ENCODE data around the gene KCNJ10. TPM values are rescaled to one million over a fixed set of nuclear protein-coding genes. Genes with fewer than 3 reads are reported as not detected.

The KCNJ10 gene
- total RNA-seq, 4 donors from 2014 or later: not detected

DNA sequence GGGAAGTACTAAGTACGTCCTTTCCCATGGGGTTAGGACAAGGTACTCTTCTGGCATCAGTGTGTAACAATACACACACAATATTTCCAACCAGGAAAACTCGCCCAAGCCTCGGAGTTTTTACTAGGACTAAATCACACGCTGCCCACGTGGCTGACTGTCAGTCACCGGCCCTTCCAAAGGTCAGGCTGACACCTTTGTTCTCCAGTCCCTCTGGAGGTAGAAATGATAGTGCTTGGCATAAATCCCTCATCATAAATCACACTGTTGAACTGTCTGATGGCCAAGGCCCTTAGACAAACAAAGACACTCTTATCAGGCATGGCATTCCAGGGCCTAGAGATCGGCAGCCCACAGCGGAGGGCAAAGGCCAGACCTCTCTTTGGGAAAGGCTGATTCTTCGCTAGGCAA, 99.0 kb downstream of the KCNJ10 start:
- TF ChIP-seq, protein P1, sequence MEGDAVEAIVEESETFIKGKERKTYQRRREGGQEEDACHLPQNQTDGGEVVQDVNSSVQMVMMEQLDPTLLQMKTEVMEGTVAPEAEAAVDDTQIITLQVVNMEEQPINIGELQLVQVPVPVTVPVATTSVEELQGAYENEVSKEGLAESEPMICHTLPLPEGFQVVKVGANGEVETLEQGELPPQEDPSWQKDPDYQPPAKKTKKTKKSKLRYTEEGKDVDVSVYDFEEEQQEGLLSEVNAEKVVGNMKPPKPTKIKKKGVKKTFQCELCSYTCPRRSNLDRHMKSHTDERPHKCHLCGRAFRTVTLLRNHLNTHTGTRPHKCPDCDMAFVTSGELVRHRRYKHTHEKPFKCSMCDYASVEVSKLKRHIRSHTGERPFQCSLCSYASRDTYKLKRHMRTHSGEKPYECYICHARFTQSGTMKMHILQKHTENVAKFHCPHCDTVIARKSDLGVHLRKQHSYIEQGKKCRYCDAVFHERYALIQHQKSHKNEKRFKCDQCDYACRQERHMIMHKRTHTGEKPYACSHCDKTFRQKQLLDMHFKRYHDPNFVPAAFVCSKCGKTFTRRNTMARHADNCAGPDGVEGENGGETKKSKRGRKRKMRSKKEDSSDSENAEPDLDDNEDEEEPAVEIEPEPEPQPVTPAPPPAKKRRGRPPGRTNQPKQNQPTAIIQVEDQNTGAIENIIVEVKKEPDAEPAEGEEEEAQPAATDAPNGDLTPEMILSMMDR (IDR thresholded peaks at IDR 0.05): no peak
- no peak for TF ChIP-seq POLR2AphosphoS5 (IDR thresholded peaks at IDR 0.05)
- no peak for TF ChIP-seq POLR2A (IDR thresholded peaks at IDR 0.05)
- no peak for TF ChIP-seq EP300 (IDR thresholded peaks at IDR 0.05)
- Histone ChIP-seq H3K9me3 (no peaks in the 10 kb centered on the region), H3K27me3 (no peaks in the 10 kb centered on the region), H3K36me3 (no peaks in the 10 kb centered on the region), H3K27ac (no peak overlapping the region), H3K4me3 (no peak overlapping the region), H3K4me1 (no peaks in the 10 kb centered on the region)
- 57% methylated on average over 9 of the region's 9 CpGs for WGBS
- DNase-seq (ENCODE audit: low spot score in 2 of 2): no peak

DNA sequence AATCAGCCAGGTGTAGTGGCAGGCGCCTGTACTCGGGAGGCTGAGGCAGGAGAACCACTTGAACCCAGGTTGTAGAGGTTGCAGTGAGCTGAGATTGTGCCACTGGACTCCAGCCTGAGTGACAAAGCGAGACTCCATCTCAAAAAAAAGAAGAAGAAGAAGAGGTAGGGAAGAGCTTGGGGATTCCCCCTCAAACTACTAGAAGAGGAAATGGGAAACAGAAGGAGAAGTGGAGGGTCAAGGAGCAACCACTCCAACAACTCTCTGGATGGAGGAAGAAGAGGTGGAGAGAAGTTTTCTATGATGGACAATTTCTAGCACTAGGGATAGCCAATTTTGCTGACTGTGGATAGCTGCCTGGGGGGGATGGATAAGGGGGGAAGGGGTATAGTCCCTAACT, 101.1 kb downstream of the KCNJ10 start:
- Histone ChIP-seq H3K4me1 (peaks cover 6% of the 10 kb centered on the region), H3K36me3 (no peaks in the 10 kb centered on the region), H3K9me3 (no peaks in the 10 kb centered on the region), H3K27ac (no peak overlapping the region), H3K4me3 (no peak overlapping the region), H3K27me3 (no peaks in the 10 kb centered on the region)
- TF ChIP-seq POLR2AphosphoS5 (IDR thresholded peaks at IDR 0.05) (no peak), EP300 (IDR thresholded peaks at IDR 0.05) (no peak), POLR2A (IDR thresholded peaks at IDR 0.05) (no peak)
- TF ChIP-seq, protein P1 (IDR thresholded peaks at IDR 0.05): no peak
- WGBS: 95% methylated on average over 3 of the region's 3 CpGs
- DNase-seq (ENCODE audit: low spot score in 2 of 2): no peak

DNA sequence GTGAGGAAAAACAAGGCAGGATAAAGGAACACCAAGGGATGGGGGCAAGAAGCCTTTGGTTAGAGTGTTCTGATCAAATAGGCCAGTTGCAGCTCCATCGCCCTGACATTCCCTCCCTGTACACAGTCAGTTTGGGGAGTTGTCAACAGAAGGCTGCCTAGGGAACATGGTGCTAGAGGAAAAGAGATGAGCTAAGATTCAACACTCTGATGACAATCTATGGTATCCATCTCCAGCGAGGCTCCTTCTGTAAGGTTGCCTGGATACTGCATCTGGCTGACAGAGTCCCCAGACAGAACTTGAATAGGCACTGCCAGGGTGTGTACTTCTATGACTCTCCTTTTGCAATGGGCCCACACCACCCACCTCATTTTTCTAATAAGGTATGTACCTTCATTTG, 104.7 kb downstream of the KCNJ10 start:
- no peak for DNase-seq (ENCODE audit: low spot score in 2 of 2)
- WGBS: 69% methylated on average over 2 of the region's 2 CpGs
- Histone ChIP-seq H3K36me3 (no peaks in the 10 kb centered on the region), H3K4me1 (peaks cover 36% of the 10 kb centered on the region), H3K9me3 (no peaks in the 10 kb centered on the region), H3K4me3 (no peak overlapping the region), H3K27ac (no peak overlapping the region), H3K27me3 (no peaks in the 10 kb centered on the region)
- TF ChIP-seq POLR2AphosphoS5 (IDR thresholded peaks at IDR 0.05) (no peak), EP300 (IDR thresholded peaks at IDR 0.05) (no peak), POLR2A (IDR thresholded peaks at IDR 0.05) (no peak)
- TF ChIP-seq, protein P1 (IDR thresholded peaks at IDR 0.05): no peak

DNA sequence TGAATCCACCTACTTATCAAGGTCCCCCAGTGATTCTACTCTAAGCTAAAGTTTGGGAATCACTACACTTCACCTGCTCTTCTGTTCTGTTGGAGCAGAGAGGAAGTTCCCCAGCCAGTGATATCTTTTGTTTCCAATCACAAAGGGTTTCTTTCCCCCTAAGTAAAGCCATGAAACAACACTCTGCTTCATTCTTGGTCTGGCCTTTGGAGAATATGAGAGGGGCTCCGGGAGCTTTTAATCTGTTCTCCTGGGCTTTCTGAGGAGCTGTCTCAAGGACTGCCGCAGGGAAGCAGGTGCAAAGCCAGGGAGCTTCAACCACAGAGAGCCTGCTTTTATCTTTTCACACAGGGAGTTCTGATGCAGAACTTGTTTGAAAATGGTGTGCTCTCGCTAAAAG, 105.8 kb downstream of the KCNJ10 start:
- Histone ChIP-seq H3K27me3 (no peaks in the 10 kb centered on the region), H3K4me1 (peaks cover 42% of the 10 kb centered on the region), H3K4me3 (no peak overlapping the region), H3K27ac (no peak overlapping the region), H3K9me3 (no peaks in the 10 kb centered on the region), H3K36me3 (no peaks in the 10 kb centered on the region)
- TF ChIP-seq, protein P1 (IDR thresholded peaks at IDR 0.05): no peak
- TF ChIP-seq POLR2AphosphoS5 (IDR thresholded peaks at IDR 0.05) (no peak), EP300 (IDR thresholded peaks at IDR 0.05) (no peak), POLR2A (IDR thresholded peaks at IDR 0.05) (no peak)
- DNase-seq (ENCODE audit: low spot score in 2 of 2): no peak
- 51% methylated on average over 3 of the region's 3 CpGs for WGBS

DNA sequence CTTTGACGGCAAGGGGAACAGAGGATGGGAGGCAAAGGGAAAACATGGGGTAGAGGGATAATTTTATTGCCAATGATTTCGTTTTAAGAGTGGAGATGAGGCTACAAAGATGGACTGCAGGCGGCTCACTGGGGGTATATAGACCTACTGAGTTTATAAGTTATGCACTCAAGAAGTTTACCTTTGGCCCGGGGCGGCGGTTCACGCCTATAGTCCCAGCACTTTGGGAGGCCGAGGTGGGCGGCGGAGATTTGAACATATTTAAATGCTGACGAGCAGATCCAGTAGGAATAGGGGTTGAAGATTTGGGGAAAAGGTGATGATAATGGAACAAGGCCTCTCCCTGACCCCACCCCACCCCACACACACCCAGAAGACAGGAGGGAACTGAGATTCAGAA, 107.8 kb downstream of the KCNJ10 start:
- Histone ChIP-seq H3K4me1 (peaks cover 46% of the 10 kb centered on the region), H3K36me3 (no peaks in the 10 kb centered on the region), H3K27me3 (no peaks in the 10 kb centered on the region), H3K4me3 (peak overlapping the region; percentile 34), H3K9me3 (no peaks in the 10 kb centered on the region), H3K27ac (peak overlapping the region; percentile 62)
- WGBS: 66% methylated on average over 11 of the region's 11 CpGs
- DNase-seq (ENCODE audit: low spot score in 2 of 2): no peak
- TF ChIP-seq POLR2AphosphoS5 (IDR thresholded peaks at IDR 0.05) (no peak), EP300 (IDR thresholded peaks at IDR 0.05) (no peak), POLR2A (IDR thresholded peaks at IDR 0.05) (no peak)
- TF ChIP-seq, protein P1 (IDR thresholded peaks at IDR 0.05): no peak

Measured in suprapubic skin (tissue), 4 donors.